GM12892 (cell line): Measurements from ENCODE around the gene ERBB4.

Experiments
- POLR2A ChIP-seq: IDR thresholded peaks from 2 replicates; pipeline ENCODE4 v1.6.1; 2011; ENCODE audit warnings: low read depth, low read length, control low read depth
- POLR2AphosphoS5 ChIP-seq: IDR thresholded peaks from 2 replicates; pipeline ENCODE4 v1.6.1; 2011; ENCODE audit warnings: low read depth, low read length, control low read depth

- TF ChIP-seq POLR2A (no peak), POLR2AphosphoS5 (no peak)
These were observed 574.6 kb downstream of the ERBB4 start for GRCh38 chr2:211963969-211964368.
